ENCODE results near the gene CHST11.

DNA sequence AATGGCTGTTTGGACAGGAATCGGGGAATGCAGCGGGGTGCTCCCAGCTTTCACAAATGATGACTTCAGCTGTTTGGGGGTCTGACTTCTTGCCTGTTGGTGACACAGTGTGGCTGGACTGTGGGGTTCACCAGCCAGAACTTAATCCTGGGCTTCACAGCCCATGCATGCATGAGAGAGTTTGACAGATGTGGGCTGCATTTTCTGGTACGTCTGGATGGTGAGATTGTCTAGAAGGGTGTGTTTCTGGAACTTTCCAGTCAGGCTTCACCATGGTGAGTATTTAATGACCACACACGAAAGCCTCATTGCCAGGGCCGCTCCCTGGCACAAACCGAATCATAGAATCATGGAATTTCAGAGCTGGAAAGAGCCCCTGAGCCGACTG is 29.6 kb downstream of the CHST11 start:
- TF ChIP-seq CTCF (tag by site-specific recombination; IDR thresholded peaks at IDR 0.05), result no peak
- TF ChIP-seq ZBTB21 (tag by site-specific recombination; IDR thresholded peaks at IDR 0.05), result no peak
- no peak for TF ChIP-seq ZFHX2 (tag by site-specific recombination; conservative IDR thresholded peaks at IDR 0.05)
- TF ChIP-seq REPIN1 (tag by site-specific recombination; IDR thresholded peaks at IDR 0.05; ENCODE audit: low read depth), result no peak
- no peak for TF ChIP-seq ZNF423 (tag by site-specific recombination; IDR thresholded peaks at IDR 0.05)
- no peak for TF ChIP-seq ZNF555 (tag by site-specific recombination; conservative IDR thresholded peaks at IDR 0.05)
- TF ChIP-seq ZBTB1 (tag by site-specific recombination; IDR thresholded peaks at IDR 0.05), result no peak
- no peak for TF ChIP-seq ZNF362 (tag by site-specific recombination; IDR thresholded peaks at IDR 0.05)
- no peak for TF ChIP-seq ZNF274 (IDR thresholded peaks at IDR 0.05; ENCODE audit: low read length)
- no peak for TF ChIP-seq ZNF274 (tag by site-specific recombination; IDR thresholded peaks at IDR 0.05; ENCODE audit: borderline replicate concordance)
- TF ChIP-seq SP2 (tag by site-specific recombination; IDR thresholded peaks at IDR 0.05), result no peak
- TF ChIP-seq, protein P1, sequence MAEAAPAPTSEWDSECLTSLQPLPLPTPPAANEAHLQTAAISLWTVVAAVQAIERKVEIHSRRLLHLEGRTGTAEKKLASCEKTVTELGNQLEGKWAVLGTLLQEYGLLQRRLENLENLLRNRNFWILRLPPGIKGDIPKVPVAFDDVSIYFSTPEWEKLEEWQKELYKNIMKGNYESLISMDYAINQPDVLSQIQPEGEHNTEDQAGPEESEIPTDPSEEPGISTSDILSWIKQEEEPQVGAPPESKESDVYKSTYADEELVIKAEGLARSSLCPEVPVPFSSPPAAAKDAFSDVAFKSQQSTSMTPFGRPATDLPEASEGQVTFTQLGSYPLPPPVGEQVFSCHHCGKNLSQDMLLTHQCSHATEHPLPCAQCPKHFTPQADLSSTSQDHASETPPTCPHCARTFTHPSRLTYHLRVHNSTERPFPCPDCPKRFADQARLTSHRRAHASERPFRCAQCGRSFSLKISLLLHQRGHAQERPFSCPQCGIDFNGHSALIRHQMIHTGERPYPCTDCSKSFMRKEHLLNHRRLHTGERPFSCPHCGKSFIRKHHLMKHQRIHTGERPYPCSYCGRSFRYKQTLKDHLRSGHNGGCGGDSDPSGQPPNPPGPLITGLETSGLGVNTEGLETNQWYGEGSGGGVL (tag by site-specific recombination; IDR thresholded peaks at IDR 0.05), result no peak

Measured in HEK293 (cell line).